ENCODE results near the gene PLLP. TPM values are rescaled to one million over a fixed set of nuclear protein-coding genes. Genes with fewer than 3 reads are reported as not detected.

Gene PLLP
- total RNA-seq, 1 experiment from 2014 or later, result 3.1 TPM

- no peak for TF ChIP-seq CTCF (IDR thresholded peaks at IDR 0.05 in 2 of 3, conservative IDR thresholded peaks at IDR 0.05 in 1 of 3; ENCODE audit: borderline replicate concordance in 1 of 3, insufficient read depth in 1 of 3, low read depth in 2 of 3, low read length in 2 of 3)
- TF ChIP-seq ELF1 (IDR thresholded peaks at IDR 0.05; ENCODE audit: borderline replicate concordance, low read depth), result no peak
- no peak for TF ChIP-seq TCF7L2 (IDR thresholded peaks at IDR 0.05; ENCODE audit: borderline replicate concordance, extremely low read depth, insufficient read depth, insufficient read length)
Observed at GRCh38 chr16:57304169-57305061, 19.9 kb upstream of the PLLP start (continued).

- no peak overlapping the region for H2AFZ ChIP-seq (ENCODE audit: low read depth, low read length, poor library complexity, severe bottlenecking)
- no peaks in the 10 kb centered on the region for H3K9me2 ChIP-seq (ENCODE audit: insufficient read depth)
- peaks cover 4 to 24% of the 10 kb centered on the region in 2 experiments for H3K4me1 ChIP-seq (ENCODE audit: control insufficient read depth in 1 of 2, insufficient read depth in 2 of 2, low read length in 2 of 2)
- ATAC-seq, result no peak
- no peaks in the 10 kb centered on the region for H3K9me3 ChIP-seq (ENCODE audit: control insufficient read depth in 1 of 2, insufficient read depth in 1 of 2, low read depth in 1 of 2, low read length in 2 of 2)
- no peaks in the 10 kb centered on the region for H3K36me3 ChIP-seq (ENCODE audit: control insufficient read depth in 1 of 2, insufficient read depth in 2 of 2, low read length in 2 of 2)
- no peaks in the 10 kb centered on the region for H3K79me2 ChIP-seq (ENCODE audit: insufficient read depth, low read length)
- H3K27me3 ChIP-seq (ENCODE audit: insufficient read depth, low read length), result no peaks in the 10 kb centered on the region
- no TSS peak for BruUV-seq (replicated peaks)
- intact Hi-C loops (cut with micrococcal nuclease), result loop anchor here (5.0 kb wide), 1 partner anchor 222 kb away; no protein-coding TSS in a partner anchor
- H3K9ac ChIP-seq (ENCODE audit: low read length), result no peak overlapping the region
- ChIA-PET POLR2A (interaction anchor here (1.0 kb wide), 1 partner anchor 114 kb away, joined by 3 read pairs; no protein-coding TSS in a partner anchor), CTCF (interaction anchor here (1.4 to 6.2 kb wide), 3 partner anchors 114 to 216 kb away, joined by 3 to 126 read pairs (median 4); no protein-coding TSS in a partner anchor), RAD21 (ENCODE audit: low non-redundant PET in 1 of 2, low total read pairs in 2 of 2, uncharacterized antibody in 2 of 2, unreplicated experiment in 2 of 2) (no interaction called here)
- H3K4me3 ChIP-seq (replicated peaks in 1 of 2; ENCODE audit: low read depth in 1 of 2, low read length in 2 of 2), result no peak overlapping the region
- no peak for DNase-seq (ENCODE audit: low read depth, low spot score)
- no peak overlapping the region for H3K27ac ChIP-seq (ENCODE audit: low read depth, low read length)
- H3K4me2 ChIP-seq (ENCODE audit: low read length), result no peak overlapping the region
- H4K20me1 ChIP-seq (ENCODE audit: insufficient read depth), result no peaks in the 10 kb centered on the region
- TF ChIP-seq ELF1 (IDR thresholded peaks at IDR 0.05; ENCODE audit: borderline replicate concordance, low read depth) (no peak), JUND (IDR thresholded peaks at IDR 0.05) (no peak), ZFX (IDR thresholded peaks at IDR 0.05) (no peak), FOSL1 (IDR thresholded peaks at IDR 0.05; ENCODE audit: low read depth) (no peak), EGR1 (IDR thresholded peaks at IDR 0.05; ENCODE audit: low read depth) (no peak), SIN3A (IDR thresholded peaks at IDR 0.05; ENCODE audit: low read depth) (no peak), POLR2A (IDR thresholded peaks at IDR 0.05; ENCODE audit: borderline replicate concordance, extremely low read depth, insufficient read depth, insufficient read length) (no peak), CEBPB (IDR thresholded peaks at IDR 0.05; ENCODE audit: low read depth) (no peak), SP1 (IDR thresholded peaks at IDR 0.05; ENCODE audit: low read depth) (no peak), RAD21 (IDR thresholded peaks at IDR 0.05; ENCODE audit: low read depth) (no peak), ZNF274 (IDR thresholded peaks at IDR 0.05; ENCODE audit: low read depth, low read length) (no peak), SRF (IDR thresholded peaks at IDR 0.05; ENCODE audit: low read depth) (no peak), EZH2phosphoT487 (IDR thresholded peaks at IDR 0.05; ENCODE audit: borderline replicate concordance) (no peak), CBX3 (IDR thresholded peaks at IDR 0.05; ENCODE audit: low read depth) (no peak), REST (IDR thresholded peaks at IDR 0.05; ENCODE audit: low read depth) (no peak), CTCF (IDR thresholded peaks at IDR 0.05 in 2 of 3, conservative IDR thresholded peaks at IDR 0.05 in 1 of 3; ENCODE audit: borderline replicate concordance in 1 of 3, insufficient read depth in 1 of 3, low read depth in 2 of 3, low read length in 2 of 3) (no peak)
- TF ChIP-seq, protein P1, sequence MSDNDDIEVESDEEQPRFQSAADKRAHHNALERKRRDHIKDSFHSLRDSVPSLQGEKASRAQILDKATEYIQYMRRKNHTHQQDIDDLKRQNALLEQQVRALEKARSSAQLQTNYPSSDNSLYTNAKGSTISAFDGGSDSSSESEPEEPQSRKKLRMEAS (IDR thresholded peaks at IDR 0.05), result no peak
Observed at GRCh38 chr16:57303910-57304168, 19.4 kb upstream of the PLLP start.
